HG02588 (cell line): ENCODE data around the gene NCOR2.

ENCODE experiments used
- ATAC-seq: cut with Tn5 transposase; IDR thresholded peaks from one replicate; pipeline ENCODE4 v1.9.1; 2021; ENCODE audit warnings: mild to moderate bottlenecking, moderate library complexity; ENCODE audit not compliant: unreplicated experiment

The NCOR2 gene

DNA sequence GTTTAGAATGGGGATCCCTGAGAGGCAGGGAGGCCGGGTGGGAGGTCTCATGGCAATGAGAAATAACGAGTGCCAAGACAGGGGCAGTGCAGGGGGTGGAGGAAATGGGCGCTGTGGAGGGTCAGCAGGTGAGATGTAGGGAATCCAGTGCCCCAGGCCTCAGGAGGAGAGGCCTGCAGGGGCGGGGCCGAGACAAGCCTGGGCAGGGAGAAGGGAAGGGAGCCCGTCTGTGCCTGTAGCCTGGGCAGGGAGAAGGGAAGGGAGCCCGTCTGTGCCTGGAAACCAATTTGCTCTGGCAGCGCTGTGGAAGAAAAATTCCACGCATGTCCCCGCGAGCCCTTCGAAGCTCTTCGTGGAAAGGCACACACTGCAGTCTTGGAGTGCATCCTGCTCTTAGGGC, 10.6 kb upstream of the NCOR2 start:
- ATAC-seq, result no peak

DNA sequence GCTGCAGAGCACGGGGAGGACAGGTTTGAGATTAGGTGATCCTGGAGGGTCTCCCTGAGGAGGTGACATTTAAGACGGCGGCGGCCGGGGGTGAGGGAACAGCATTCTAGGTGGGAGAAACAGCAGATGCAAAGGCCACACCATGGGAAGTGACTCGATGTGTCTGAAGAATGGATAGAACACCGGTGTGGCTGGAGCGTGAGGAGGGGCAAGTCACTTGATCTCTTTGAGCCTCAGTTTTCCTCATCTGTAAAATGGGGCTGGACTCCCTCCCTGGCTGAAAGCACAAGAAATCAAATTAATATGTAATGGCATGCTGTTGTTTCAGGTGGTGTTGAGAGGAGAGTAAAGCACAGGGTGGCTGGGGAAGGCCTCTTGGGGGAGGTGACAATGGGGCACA, 10.0 kb upstream of the NCOR2 start:
- no peak for ATAC-seq

DNA sequence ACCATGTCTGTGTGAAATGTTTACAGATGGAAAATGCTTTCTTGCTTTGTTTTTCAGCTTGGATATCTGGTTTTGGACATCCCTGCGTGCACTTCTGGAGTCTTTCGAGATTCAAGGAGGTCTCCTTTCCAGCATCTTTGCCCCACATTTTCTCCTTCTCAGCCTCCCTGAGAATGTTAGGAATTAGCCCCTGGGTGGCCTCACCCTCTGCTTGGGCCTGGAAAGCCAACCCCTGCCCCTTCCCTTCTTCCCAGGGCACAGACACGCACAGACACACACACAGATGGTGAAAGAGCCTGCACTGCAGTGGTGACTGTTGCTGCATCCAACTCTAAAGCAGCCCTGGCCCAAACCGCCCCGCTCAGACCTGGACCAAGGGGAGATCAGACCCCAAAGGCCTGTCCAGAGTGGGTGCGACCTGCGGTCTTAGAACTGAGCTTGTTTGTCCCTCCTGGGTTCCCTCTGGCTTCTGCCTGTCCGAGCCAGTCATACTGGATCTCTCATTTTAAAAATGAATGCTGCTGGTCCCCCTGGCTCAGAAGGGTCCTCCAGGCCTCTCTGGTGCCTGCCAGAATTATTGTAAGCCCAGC, 8.7 kb upstream of the NCOR2 start:
- no peak for ATAC-seq

DNA sequence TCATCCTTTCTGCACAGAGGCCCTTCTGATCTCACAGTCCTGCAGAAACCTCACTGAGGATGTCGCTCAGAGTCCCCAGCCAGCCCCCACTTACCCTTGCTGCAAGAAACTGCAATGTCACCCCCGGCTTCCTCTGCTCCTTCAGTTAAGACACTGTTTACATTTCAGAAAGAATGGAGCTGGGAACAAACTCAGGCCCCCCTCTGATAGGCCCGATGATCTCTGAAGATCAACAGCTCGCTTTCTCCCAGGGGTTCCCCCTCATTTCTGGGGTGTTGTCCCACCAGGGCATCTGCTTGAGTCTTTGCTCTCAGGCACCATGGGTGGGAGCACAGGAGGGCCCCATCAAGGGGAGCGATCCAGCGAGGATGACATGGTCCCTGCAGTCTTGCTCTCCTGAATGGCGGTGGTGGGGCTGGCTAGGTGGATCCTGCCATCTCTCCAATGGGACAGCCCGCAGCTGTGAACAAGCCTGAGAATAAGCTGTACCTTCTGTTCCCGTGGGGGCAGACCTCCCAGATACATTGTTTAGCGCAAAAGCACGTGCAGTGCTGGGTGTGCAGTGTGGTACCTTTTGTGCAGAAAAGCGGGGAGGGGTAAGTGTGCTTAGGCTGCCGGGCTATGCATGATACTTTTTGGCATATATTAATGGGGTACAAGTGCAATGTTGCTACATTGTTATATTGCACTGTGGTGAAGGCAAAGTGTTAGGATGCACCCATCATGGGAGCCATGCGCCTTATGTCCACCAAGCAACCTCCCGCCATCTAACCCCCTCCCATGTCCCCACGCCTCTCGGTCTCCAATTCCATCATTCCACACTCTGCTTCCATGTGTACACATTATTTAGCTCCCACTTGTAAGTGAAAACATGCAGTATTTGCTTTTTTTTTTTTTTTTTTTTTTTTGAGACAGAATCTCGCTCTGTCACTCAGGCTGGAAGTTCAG, 6.7 kb upstream of the NCOR2 start:
- ATAC-seq, result no peak

DNA sequence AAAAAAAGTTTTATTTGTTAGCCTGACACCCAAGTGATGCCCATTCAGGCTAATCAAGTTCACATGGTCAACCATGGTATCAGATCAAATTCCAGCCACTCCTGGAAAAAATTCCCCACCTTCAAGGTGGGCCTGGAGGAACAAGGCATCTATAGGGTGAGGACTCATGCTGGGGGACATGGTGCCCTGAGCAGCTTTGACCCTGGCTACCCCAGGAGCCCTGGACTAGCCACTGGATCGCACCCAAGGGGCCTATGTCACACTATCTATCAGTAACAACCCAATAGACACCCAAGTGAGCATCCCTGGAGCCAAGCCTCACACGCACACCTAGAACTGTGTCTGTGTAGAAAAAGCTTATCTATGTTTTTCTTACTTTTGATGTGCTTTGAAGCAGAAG, 4.1 kb upstream of the NCOR2 start:
- no peak for ATAC-seq

DNA sequence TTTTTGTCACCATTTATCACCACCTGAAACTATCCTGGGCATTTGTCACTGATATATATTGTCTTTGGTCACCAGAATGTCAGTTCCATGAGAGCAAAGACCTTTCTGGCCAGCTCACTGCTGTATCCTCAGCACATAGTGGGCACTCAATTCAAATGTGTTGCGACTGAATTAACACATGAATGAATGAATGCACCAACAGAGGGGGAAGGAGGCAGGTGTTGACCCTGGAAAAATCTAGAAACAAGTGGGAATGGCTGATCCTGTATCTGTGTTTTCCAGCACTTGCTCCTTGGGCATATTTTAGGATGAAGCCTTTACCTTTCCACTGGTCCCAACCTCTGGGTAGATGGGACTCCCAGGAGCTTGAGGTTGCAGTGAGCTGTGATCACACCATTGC, 3.4 kb upstream of the NCOR2 start:
- ATAC-seq, result no peak

DNA sequence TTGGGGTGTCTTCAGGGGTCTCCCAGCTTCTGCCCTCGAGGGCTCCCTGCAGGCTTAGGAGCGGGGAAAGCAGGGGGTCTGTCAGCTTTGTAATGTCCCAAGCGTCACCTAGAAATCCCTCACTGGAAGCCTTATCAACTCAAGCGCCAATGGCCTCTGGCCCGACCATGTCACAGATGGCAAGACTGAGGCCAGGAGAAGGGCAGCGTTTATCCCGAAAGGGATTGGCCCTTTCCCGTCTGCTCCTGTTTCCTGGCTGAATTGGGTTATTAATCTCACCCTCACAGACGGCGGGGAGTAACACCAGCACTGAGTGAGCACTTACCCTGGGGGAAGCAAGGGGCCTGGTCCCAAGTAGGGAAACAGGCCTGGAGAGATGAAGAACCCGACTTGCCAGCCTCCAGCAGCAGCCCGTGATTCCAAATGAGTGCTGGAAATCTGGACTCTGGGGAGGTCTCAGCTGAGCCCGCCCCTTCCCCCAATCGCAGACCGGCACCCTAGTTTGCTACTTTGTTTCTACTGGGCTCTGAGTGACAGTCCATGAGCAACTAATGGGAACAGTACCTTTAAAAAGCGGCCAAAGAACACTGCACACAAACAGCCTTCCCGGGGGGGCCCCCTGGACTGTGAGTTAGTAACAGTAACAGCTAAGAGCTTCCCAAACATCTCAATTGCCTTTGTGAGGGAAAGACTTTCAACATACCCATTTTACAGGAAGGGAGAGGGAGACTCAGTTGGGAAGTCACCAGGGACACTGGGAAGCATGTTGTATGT, 2.1 kb upstream of the NCOR2 start:
- no peak for ATAC-seq

DNA sequence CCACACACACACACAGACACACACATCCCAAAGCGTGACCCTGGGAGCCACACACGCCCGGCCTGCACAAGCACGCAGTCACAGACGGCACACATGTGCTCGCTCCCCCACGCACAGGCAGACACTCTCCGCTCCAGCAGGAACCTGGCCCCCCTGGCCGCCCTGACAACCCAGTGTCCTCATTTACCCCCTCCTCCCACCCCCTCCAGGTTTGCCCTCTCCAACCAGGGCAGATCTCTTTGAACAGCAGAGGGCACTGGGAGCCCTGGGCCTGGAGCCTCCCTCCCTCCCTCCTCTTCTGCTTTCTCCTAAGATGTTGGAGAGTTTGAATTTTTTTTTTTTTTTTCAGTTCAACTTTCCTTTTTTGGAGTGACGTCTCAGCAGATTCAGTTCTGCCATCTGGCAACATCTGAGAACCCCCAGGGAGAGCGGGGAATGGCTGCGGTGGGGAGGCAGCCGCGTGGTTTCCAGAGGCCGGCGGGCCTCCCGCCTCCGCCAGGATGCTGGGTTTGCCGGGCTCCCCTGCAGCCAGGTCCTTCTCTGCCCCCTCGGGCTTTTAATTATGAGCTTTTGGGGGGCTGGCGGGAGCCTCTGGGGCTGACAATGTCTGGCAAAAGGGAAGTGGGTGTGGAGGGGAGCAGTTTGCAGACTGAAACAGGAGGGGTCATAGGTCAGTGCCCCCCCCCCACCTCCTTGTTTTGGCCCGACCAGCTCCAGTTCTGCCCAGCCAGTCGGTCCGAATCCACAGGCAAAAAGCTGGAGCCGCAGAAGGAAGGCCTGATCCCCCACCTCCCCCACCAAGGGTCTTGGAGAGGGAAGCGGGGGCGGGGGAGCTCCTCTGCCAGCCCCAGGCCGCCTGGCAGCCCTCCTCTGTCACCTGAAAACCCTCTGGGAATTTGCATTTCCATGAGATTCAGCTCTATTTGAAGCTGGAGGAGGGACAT, 1.3 kb upstream of the NCOR2 start:
- no peak for ATAC-seq

DNA sequence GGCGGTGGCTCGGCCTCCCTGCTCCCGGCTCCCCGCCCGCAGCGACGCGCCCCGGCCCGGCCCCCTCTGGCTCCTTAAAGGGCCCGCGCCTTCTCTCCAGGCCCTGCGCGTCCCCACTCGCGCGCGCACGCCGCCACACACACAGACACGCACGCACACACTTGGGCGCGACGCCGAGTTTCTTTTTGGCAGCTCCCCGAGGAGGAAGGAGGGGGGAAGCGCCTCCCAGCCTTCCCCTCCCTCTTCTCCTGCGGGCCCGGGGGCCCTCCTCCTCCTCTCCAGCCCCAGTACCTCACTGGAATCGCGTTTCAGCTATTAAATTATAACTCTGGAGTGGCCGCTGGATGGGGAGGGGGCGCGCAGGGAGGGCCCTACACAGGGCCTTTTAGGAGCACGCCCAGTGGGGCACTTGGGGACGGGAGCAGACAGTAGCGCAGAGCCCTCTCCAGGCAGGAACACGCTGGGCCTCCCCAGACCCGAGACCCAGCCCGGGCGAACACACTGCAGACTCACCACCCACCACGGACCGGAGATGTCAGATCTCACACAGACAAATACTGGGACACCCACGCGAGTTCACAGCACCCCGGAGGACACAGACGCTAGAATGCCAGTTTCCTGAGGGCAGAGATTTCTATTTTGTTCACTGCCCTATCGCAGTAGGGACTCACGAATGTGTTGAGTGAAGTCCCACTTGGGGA, 411 bp upstream of the NCOR2 start:
- peak; percentile 50 for ATAC-seq

DNA sequence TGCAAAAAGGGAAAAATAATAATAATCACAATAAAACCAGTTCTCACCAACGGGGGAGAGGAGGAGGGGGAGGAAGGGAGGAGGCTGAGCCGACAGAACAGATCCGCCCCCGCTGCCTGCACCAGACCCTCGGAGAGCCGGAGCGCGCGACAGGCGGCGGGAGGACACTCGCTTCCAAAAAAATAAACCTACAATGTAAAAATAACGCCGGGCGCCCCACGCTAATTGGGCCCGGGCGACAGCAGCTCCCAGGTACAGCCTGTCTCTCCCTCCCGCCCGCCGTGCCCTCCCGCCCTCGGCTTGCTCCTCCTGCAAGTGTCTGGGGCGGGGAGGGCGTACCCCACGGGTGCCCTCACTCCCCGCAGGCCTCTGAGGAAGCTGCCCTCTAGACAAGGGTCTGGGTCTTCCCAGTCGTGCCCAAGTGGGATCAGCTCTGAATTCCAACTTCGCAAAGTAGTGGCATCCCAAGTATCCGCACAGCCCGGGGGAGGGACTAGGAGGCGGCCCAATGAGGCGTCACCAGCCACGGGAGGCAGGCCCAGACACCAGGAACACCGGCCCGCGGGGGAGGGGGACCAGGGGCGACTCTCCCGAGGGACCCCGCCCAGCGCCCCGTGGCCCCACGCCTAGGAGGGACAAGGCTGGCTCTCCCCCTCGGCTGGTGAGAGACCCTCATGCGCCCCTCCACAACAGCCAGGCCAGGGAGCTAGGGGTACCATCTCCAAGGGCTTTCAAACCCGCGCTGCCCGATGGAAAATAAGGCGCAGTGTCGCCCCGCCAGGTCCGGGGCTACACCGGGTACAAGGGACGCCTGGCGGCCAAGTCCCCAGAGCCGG, 1.0 kb downstream of the NCOR2 start:
- ATAC-seq, result peak; percentile 52

DNA sequence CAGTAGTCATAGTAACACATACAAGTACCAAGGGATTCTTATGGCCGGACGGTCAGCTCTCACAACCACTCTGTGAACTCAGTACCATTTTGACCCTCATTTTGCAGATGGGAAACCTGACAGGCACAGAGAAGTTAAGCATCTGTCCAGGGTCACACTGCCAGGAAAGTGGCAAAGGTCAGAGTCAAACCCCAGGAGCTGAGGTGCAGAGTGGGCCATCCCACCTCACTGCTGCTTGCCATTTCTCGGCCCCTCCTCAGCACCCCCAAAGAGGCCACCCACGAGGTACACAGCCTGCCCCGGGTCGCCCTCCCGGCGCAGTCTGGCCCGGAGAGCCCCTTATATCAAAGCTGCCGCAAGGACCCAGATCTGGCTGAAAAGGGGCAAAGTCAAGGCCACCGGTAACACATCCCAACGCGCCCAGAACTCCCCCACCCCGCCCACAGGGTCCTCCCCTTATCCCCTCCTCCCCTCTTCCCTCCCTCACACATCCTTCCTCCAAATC, 1.7 kb downstream of the NCOR2 start:
- no peak for ATAC-seq

DNA sequence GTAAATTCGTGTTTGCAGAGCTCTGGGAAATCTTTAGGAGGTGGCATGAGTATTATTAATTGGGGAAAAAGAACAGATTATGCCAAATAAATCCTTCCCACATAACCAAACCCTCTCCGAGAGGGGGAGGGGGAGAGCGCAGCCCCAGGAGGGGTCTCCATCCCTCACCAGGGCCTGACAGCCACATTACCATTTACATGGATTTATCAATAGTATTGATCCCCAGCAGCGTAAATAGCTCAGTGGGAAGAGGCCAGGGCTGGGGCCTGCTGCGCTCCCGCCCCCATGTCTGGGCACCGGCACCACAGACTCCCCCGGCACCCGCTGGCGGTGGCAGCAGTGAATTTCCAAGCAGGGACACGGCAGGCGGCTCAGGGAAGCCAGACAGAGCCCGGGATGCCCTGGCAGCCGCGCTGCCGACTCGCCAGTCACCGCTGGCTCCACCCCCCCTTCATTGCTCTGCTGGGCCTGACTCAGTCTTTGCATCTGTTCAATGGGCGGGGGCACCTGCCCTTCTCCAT, 2.4 kb downstream of the NCOR2 start:
- no peak for ATAC-seq

DNA sequence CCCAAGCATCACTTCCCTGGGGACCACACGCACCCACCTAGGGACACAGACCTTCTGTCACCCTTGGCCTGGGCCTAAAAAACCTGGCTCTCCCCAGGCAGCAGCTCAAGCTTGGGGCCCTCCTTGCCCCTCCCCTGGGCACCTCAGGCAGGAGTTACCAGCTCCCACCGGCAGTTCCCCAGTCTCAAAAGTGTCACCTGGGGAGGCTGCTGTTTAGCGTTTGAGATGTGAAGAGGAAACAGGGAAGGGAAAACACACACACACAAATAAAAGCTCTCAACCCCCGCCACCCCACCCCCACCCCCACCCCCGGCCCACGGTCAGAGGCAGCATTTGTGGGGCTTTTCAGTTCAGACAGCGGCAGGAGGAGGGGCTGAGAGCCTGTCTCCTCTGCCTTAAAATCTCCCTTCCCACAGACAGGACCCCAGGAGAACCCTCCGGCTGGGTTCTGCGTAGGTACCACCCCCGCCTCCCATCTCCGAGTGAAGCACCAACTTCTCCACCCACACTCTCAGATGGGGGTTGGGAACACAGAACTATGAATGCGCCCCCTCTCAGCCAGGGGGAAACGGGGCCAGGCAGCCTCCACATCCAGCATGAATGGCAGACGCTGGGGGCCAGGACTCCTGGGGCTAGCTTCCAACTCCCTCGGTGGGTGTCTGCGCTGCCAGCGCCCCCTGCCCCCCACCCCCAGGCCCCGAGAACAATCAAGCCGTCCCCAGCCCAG, 3.0 kb downstream of the NCOR2 start:
- ATAC-seq, result no peak

DNA sequence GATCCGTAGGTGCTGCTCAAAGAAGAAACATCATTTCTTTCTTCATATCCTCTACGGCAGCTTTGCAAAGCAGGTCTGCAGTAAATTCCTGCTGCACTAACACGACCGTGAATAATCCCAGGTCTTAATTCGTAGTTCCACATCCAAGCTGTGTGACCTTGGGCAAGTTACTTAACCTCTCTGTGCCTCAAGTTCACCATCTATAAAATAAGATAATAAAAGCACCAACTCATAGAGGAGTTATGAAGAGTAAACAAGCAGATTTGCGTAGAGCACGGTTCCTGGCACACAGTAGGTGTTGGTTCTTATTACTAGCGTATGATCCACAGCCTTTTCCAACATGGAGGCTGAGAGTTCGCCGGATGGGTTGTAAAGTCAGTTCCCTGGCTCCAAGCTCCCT, 3.6 kb downstream of the NCOR2 start:
- ATAC-seq, result no peak

DNA sequence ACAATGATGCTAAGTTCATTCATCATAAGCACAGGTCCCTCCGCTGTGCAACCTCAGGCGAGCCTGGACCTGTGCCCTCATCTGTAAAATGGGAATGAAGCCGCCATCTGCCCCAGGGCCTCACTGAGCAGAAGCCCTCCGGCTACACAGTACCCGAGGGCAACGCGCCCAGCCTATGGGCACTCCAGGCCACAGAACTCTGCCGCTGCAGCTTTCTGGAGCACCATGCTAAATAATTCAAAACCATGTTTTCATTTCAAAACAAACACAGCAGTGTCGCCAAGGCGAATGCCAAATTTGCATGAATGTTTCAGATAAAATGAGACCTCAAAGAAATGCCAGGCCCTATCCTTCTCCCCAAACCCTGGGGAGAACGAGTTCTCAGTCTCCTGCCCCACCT, 4.0 kb downstream of the NCOR2 start:
- no peak for ATAC-seq

DNA sequence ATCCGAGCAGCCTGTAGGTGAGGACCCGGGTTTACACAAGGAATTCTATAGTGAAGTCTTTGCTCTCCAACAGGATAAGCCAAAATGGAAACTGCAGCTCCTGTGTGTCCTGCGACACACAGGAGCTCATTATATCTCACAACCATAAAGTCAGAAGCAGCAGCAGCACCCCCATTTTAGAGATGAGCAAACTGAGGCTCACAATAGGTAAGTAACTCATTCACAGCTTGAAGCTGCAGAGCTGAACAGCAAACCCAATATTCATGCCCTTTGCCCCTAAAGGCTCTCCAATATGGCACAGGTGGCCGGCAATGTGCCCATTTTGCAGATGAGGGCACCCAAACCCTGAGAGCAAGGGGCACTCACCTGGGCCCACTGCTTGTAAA, 4.6 kb downstream of the NCOR2 start:
- ATAC-seq, result no peak

DNA sequence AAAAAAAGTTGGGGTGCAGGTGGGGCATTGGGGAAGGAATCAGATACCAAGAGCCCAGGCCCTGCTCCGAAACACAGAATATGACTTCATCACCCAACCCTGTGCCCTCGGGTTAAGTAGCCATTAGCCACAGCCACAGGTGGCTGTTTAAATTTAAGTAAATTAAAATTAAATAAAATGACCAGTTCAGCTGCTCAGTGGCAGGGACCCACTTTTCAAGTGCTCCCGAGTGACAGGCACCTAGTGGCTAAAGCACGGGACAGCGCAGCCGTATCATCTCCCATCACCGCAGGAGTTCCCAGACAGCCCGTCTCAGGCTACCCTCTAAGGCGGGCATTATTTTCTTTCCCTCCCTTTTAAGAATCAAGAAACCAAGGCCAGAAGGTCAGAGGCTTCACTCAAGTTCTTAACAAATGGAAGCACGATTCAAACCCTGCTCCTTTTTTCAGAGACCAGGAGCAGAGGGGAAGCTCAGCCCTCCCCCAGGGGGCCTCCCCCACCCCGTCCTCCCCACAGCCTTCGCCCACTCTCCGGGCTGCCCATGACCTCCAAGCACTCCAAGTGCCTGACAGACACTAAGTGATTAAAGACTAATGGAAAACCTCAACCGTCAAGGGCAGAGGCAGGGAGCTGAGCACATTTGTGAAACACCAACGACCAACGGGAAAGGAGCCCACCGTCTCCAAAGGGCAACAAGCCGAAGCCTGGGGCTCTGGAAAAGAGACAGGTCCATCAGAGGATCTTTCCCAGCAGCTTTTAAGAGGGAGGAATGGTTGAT, 5.2 kb downstream of the NCOR2 start:
- no peak for ATAC-seq
